Activated T-helper 17 cell treated with anti-CD3 and anti-CD28 coated beads, Interleukin-2, amount 50 U/mL, for 72 hours (primary cell): Measurements from ENCODE around the gene LTV1. TPM values are rescaled to one million over a fixed set of nuclear protein-coding genes. Genes with fewer than 3 reads are reported as not detected.
"Not testable (repeated sequence)": the region's sequence is repeated elsewhere in the genome, so short reads cannot be mapped to it uniquely, and the experiment has no call there.

ENCODE experiments used
- ATAC-seq: fragments of 150-1000 bp; cut with Tn5 transposase; replicated peaks from 2 replicates; pipeline ENCODE4 v1.10.0; 2021; ENCODE audit warnings: mild to moderate bottlenecking, moderate library complexity
- H3K27ac Mint-ChIP-seq: one replicate; pipeline ENCODE4 v1.8.0; 2022; ENCODE audit warnings: mixed read lengths
- H3K27me3 Mint-ChIP-seq: one replicate; pipeline ENCODE4 v1.8.0; 2022; ENCODE audit warnings: mixed read lengths
- H3K36me3 Mint-ChIP-seq: one replicate; pipeline ENCODE4 v1.8.0; 2022; ENCODE audit warnings: low read depth, mild to moderate bottlenecking, mixed read lengths
- H3K4me1 Mint-ChIP-seq: one replicate; pipeline ENCODE4 v1.8.0; 2022; ENCODE audit warnings: mixed read lengths
- H3K4me3 Mint-ChIP-seq: one replicate; pipeline ENCODE4 v1.8.0; 2022; ENCODE audit warnings: mild to moderate bottlenecking, mixed read lengths
- H3K9me3 Mint-ChIP-seq: one replicate; pipeline ENCODE4 v1.8.0; 2022; ENCODE audit warnings: mixed read lengths
- total RNA-seq, 2 donors: library from RNA; stranded (reverse); gene quantifications; one replicate each; pipeline ENCODE4 v1.2.3, GENCODE V29; 2022

LTV1 gene
- total RNA-seq, 2 donors from 2014 or later = 16.6 to 40.3 TPM

DNA sequence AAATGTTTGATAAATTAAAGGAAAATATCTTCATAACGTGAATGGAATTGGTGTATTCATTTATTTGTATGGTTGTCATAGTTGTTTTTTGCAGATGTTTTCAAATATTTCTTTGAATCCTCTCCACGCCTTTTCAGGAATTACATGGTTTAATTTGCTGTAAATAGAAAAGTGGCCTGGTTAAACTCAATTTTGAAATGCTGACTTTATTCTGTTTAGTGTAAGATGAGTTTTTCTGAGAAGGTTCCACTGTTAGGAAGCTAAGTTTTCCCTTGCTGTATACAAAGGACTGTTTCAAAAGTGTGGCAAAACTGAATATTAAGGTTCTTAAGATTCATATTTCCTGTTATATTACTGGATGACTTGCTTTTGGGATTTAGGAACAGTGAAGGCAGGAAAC lies 20.6 kb downstream of the LTV1 start:
- peaks cover 73% of the 10 kb centered on the region for H3K36me3 Mint-ChIP-seq
- no peaks in the 10 kb centered on the region for H3K27me3 Mint-ChIP-seq

DNA sequence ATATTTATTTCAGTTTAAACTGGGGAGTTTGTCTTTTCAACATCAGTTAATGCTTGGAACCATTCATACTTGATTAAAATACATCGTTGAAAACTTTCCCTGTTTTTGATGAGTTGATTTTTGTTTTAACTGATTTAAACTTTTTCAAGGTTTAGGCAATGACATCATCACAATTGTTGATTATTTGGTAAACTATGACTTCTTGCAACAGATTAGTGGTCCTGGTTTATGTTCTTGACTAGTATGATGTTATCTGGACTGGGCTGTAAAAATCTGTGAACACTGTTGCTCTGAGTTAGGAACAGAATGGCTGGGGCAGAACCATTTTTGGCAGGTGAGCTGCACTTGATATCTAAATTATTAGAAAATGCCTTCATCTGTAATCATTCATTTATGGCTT lies 21.1 kb downstream of the LTV1 start, which contains the start of gene ZC2HC1B:
Gene ZC2HC1B, plus strand, starts transcription at position 241 of the 400 bp plus-strand sequence. Its CDS starts 66 bp downstream, at position 307.
- H3K36me3 Mint-ChIP-seq = peaks cover 69% of the 10 kb centered on the region
- H3K4me1 Mint-ChIP-seq = no peaks in the 10 kb centered on the region
- no peak within 1 kb of the TSS for H3K27ac Mint-ChIP-seq
- H3K4me3 Mint-ChIP-seq = no peak within 1 kb of the TSS
- H3K27me3 Mint-ChIP-seq = no peaks in the 10 kb centered on the region
- ATAC-seq = no peak
- no peaks in the 10 kb centered on the region for H3K9me3 Mint-ChIP-seq

More for the DNA sequence above, 20.6 kb downstream of the LTV1 start:
- H3K4me3 Mint-ChIP-seq = no peak overlapping the region
- ATAC-seq = no peak
- no peaks in the 10 kb centered on the region for H3K4me1 Mint-ChIP-seq
- H3K27ac Mint-ChIP-seq = no peak overlapping the region
- no peaks in the 10 kb centered on the region for H3K9me3 Mint-ChIP-seq

- H3K4me1 Mint-ChIP-seq = no peaks in the 10 kb centered on the region
- peaks cover 39% of the 10 kb centered on the region for H3K36me3 Mint-ChIP-seq
- H3K27me3 Mint-ChIP-seq = no peaks in the 10 kb centered on the region
- H3K27ac Mint-ChIP-seq = no peak overlapping the region
- H3K4me3 Mint-ChIP-seq = no peak overlapping the region
- peaks cover 3% of the 10 kb centered on the region for H3K9me3 Mint-ChIP-seq
- ATAC-seq = no peak
Observed at GRCh38 chr6:143867236-143867635, 24.1 kb downstream of the LTV1 start.

- not testable (repeated sequence) for H3K4me1 Mint-ChIP-seq, H3K4me3 Mint-ChIP-seq, H3K27me3 Mint-ChIP-seq, H3K9me3 Mint-ChIP-seq, H3K27ac Mint-ChIP-seq, ATAC-seq
- peaks cover 23% of the 10 kb centered on the region for H3K36me3 Mint-ChIP-seq
Observed at GRCh38 chr6:143868808-143869207, 25.7 kb downstream of the LTV1 start.

DNA sequence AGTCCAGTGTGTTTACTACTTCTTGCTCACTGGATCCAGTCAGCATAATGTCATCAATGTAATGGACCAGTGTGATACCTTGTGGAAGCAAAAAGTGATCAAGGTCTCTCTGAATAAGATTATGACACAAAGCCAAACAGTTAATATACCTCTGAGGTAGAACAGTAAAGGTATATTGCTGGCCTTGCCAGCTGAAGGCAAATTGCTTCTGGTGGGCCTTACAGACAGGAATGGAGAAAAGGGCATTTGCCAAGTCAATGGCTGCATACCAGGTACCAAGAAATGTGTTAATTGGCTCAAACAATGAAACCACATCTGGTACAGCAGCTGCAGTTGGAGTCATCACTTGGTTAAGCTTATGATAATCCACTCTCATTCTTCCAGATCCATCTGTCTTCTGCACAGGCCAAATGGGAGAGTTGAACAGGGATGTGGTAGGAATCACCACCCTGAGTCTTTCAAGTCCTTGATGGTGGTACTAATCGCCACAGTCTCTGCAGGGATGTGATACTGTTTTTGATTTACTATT lies 28.1 kb downstream of the LTV1 start:
- ATAC-seq, H3K36me3 Mint-ChIP-seq, H3K4me3 Mint-ChIP-seq, H3K27me3 Mint-ChIP-seq, H3K27ac Mint-ChIP-seq: not testable (repeated sequence)
- H3K4me1 Mint-ChIP-seq = peaks cover 10% of the 10 kb centered on the region
- peaks cover 13% of the 10 kb centered on the region for H3K9me3 Mint-ChIP-seq

GRCh38 chr6:143872201-143872600 lies 29.1 kb downstream of the LTV1 start:
- H3K9me3 Mint-ChIP-seq = peaks cover 13% of the 10 kb centered on the region
- H3K27ac Mint-ChIP-seq = peak overlapping the region; percentile 48
- no peaks in the 10 kb centered on the region for H3K27me3 Mint-ChIP-seq
- ATAC-seq = peak; percentile 100
- H3K4me1 Mint-ChIP-seq = peaks cover 10% of the 10 kb centered on the region
- H3K4me3 Mint-ChIP-seq = no peak overlapping the region
- no peaks in the 10 kb centered on the region for H3K36me3 Mint-ChIP-seq

DNA sequence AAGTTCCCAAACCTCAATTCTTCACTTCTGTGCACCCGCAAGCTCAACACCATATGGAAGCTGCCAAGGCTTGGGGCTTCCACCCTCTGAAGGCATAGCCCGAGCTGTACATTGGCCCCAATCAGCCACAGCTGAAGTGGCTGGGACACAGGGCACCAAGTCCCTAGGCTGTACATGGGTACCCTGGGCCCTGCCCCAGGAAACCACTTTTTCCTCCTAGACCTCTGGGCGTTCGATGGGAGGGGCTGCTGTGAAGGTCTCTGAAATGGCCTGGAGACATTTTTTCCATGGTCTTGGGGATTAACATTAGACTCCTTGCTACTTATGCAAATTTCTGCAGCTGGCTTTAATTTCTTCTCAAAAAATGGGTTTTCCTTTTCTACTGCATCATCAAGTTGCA lies 30.5 kb downstream of the LTV1 start:
- Mint-ChIP-seq H3K4me3 (peak overlapping the region; percentile 22), H3K4me1 (peaks cover 10% of the 10 kb centered on the region), H3K9me3 (peaks cover 13% of the 10 kb centered on the region)
- H3K27ac Mint-ChIP-seq, H3K27me3 Mint-ChIP-seq, ATAC-seq, H3K36me3 Mint-ChIP-seq: not testable (repeated sequence)

- not testable (repeated sequence) for H3K27ac Mint-ChIP-seq, H3K36me3 Mint-ChIP-seq, H3K27me3 Mint-ChIP-seq, H3K4me3 Mint-ChIP-seq, ATAC-seq
- Mint-ChIP-seq H3K9me3 (peaks cover 13% of the 10 kb centered on the region), H3K4me1 (peaks cover 10% of the 10 kb centered on the region)
Observed at GRCh38 chr6:143874503-143874902, 31.4 kb downstream of the LTV1 start.

DNA sequence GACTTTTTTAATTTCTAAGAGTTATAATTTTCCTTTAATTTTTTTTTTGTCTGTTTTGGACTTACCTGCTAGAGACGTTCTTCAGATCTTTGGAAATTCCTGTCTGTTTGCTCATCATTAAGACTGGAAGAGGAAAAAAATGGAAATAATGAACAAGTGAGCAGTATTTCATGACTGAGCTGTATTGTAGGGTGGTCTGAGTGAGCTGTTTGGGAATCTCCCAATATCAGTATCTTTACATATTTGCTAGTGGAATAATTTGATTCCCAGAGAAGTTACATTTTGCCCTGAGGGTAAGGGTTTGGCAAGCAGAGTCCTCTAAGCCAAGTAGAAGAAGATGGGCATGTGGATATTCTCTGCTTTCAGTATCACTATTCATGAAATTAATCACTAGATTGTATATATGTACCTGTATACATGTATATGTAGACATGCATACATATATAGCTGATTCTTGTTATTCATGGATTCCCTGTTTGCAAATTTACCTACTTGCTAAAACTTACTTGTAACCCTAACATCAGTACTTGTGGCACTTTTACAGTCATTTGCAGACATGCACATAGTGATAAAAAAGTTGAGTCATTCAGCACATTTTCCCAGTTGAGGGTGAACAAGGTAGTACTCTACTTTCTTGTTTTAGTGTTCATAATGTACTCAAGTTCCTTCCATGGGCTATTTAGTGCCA lies 34.6 kb downstream of the LTV1 start:
- Mint-ChIP-seq H3K36me3 (no peaks in the 10 kb centered on the region), H3K4me1 (peaks cover 7% of the 10 kb centered on the region), H3K4me3 (no peak overlapping the region), H3K27ac (no peak overlapping the region), H3K9me3 (peaks cover 9% of the 10 kb centered on the region), H3K27me3 (no peaks in the 10 kb centered on the region)
- ATAC-seq = peak; percentile 89

DNA sequence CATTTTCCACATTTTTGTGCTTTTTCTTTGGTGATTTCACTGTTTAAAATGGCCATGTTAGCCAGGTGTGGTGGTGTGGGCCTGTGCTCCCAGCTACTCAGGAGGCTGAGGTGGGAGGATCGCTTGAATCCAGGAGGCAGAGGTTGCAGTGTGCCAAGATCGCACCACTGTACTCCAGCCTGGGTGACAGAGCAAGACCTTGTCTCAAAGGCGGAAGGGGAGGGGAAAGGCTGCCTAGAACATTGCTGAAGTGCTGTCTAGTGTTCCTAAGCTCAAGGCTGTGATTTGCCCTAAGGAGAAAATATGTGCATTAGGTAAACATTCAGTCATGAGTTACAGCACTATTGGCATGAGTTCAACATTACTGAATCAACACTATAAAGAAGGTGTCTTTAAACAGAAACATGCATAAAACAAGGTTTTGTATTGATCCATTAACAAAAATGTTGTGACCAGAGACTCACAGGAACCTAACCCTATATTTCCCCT lies 35.2 kb downstream of the LTV1 start:
- Mint-ChIP-seq H3K27ac (no peak overlapping the region), H3K36me3 (no peaks in the 10 kb centered on the region), H3K4me1 (peaks cover 5% of the 10 kb centered on the region), H3K4me3 (no peak overlapping the region), H3K27me3 (peaks cover 1% of the 10 kb centered on the region), H3K9me3 (peaks cover 9% of the 10 kb centered on the region)
- ATAC-seq = no peak

- Mint-ChIP-seq H3K9me3 (peaks cover 3% of the 10 kb centered on the region), H3K27me3 (peaks cover 3% of the 10 kb centered on the region), H3K27ac (no peak overlapping the region), H3K36me3 (no peaks in the 10 kb centered on the region), H3K4me1 (no peaks in the 10 kb centered on the region), H3K4me3 (no peak overlapping the region)
- no peak for ATAC-seq
Observed at GRCh38 chr6:143880412-143880811, 37.3 kb downstream of the LTV1 start.

GRCh38 chr6:143882401-143882930 lies 39.3 kb downstream of the LTV1 start:
- ATAC-seq = no peak
- no peaks in the 10 kb centered on the region for H3K9me3 Mint-ChIP-seq
- H3K4me1 Mint-ChIP-seq = no peaks in the 10 kb centered on the region
- H3K4me3 Mint-ChIP-seq = no peak overlapping the region
- no peaks in the 10 kb centered on the region for H3K36me3 Mint-ChIP-seq
- H3K27ac Mint-ChIP-seq = no peak overlapping the region
- peaks cover 3% of the 10 kb centered on the region for H3K27me3 Mint-ChIP-seq

- peaks cover 3% of the 10 kb centered on the region for H3K27me3 Mint-ChIP-seq
Observed at GRCh38 chr6:143884216-143884900, 41.2 kb downstream of the LTV1 start.

GRCh38 chr6:143885116-143885515 lies 42.0 kb downstream of the LTV1 start:
- no peak overlapping the region for H3K4me3 Mint-ChIP-seq
- H3K4me1 Mint-ChIP-seq = no peaks in the 10 kb centered on the region
- no peak overlapping the region for H3K27ac Mint-ChIP-seq
- no peaks in the 10 kb centered on the region for H3K36me3 Mint-ChIP-seq
- no peaks in the 10 kb centered on the region for H3K9me3 Mint-ChIP-seq
- ATAC-seq = no peak
- H3K27me3 Mint-ChIP-seq = peaks cover 3% of the 10 kb centered on the region

More at GRCh38 chr6:143884216-143884900, 41.2 kb downstream of the LTV1 start:
- Mint-ChIP-seq H3K9me3 (no peaks in the 10 kb centered on the region), H3K4me1 (no peaks in the 10 kb centered on the region), H3K27ac (no peak overlapping the region), H3K4me3 (no peak overlapping the region), H3K36me3 (no peaks in the 10 kb centered on the region)
- no peak for ATAC-seq

DNA sequence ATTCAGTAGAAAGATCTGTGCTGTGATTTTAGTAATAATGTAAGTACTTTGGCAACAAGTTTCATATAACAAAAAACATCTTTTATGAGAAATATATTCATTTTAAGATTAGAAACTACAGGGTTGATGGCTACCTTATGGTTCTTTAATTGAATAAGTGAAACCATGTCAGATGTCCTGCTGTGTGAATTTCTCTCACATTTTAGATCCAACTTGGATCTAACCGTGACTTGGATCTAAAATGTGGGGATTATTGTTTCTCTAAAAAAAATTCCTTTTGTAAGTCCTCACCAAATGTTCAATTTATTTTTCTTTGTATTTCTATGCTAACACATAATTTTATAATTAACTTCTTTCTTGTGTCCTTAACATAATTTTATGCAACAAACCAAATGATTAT lies 51.5 kb downstream of the LTV1 start:
- Mint-ChIP-seq H3K4me3 (no peak overlapping the region), H3K9me3 (no peaks in the 10 kb centered on the region), H3K27ac (no peak overlapping the region), H3K27me3 (no peaks in the 10 kb centered on the region), H3K36me3 (no peaks in the 10 kb centered on the region), H3K4me1 (no peaks in the 10 kb centered on the region)
- ATAC-seq = no peak
